H9 (cell line): ENCODE results near the gene NUDT8. TPM values are rescaled to one million over a fixed set of nuclear protein-coding genes. Genes with fewer than 3 reads are reported as not detected.

Experiments used
- DNase-seq: peaks from one replicate; pipeline ENCODE4 v3.0.0-alpha.2; 2017
- H2AFZ ChIP-seq: one replicate; pipeline ENCODE4 v1.6.1; 2013; ENCODE audit warnings: mild to moderate bottlenecking, low read length, control low read depth, moderate library complexity
- H2AK5ac ChIP-seq: 2 replicates; pipeline ENCODE4 v1.6.1; 2013; ENCODE audit warnings: low read length, control low read depth, mixed read lengths; ENCODE audit not compliant: insufficient read length
- H2BK120ac ChIP-seq: one replicate; pipeline ENCODE4 v1.6.1; 2013; ENCODE audit warnings: low read depth, mild to moderate bottlenecking, low read length, control low read depth, inconsistent platforms; ENCODE audit not compliant: poor library complexity, severe bottlenecking
- H2BK12ac ChIP-seq: 2 replicates; pipeline ENCODE4 v1.6.1; 2013; ENCODE audit warnings: low read length, control low read depth, mixed read lengths, low read depth; ENCODE audit not compliant: insufficient read length
- H2BK15ac ChIP-seq: 2 replicates; pipeline ENCODE4 v1.6.1; 2013; ENCODE audit warnings: low read depth, low read length, control low read depth
- H2BK20ac ChIP-seq: one replicate; pipeline ENCODE4 v1.6.1; 2013; ENCODE audit warnings: low read depth, mild to moderate bottlenecking, low read length, control low read depth, inconsistent platforms; ENCODE audit not compliant: poor library complexity, severe bottlenecking
- H2BK5ac ChIP-seq: 2 replicates; pipeline ENCODE4 v1.6.1; 2013; ENCODE audit warnings: low read length, control low read depth, mixed read lengths; ENCODE audit not compliant: insufficient read length
- H3K14ac ChIP-seq: 2 replicates; pipeline ENCODE4 v1.6.1; 2013; ENCODE audit warnings: low read length, control low read depth; ENCODE audit not compliant: insufficient read depth
- H3K18ac ChIP-seq: 2 replicates; pipeline ENCODE4 v1.6.1; 2013; ENCODE audit warnings: low read depth, mild to moderate bottlenecking, mixed read lengths, low read length, control low read depth; ENCODE audit not compliant: insufficient read length
- H3K23ac ChIP-seq: 2 replicates; pipeline ENCODE4 v1.6.1; 2013; ENCODE audit warnings: low read length, control low read depth, mixed read lengths, low read depth; ENCODE audit not compliant: insufficient read length
- H3K23me2 ChIP-seq: 2 replicates; pipeline ENCODE4 v1.6.1; 2013; ENCODE audit warnings: low read depth, mild to moderate bottlenecking, mixed read lengths, low read length, control low read depth; ENCODE audit not compliant: insufficient read length, poor library complexity, severe bottlenecking
- H3K27ac ChIP-seq: 2 replicates; pipeline ENCODE4 v1.5.1; 2013; ENCODE audit warnings: low read length, control low read depth, mixed read lengths, low read depth; ENCODE audit not compliant: insufficient read length
- H3K27me3 ChIP-seq: 2 replicates; pipeline ENCODE4 v1.6.1; 2013; ENCODE audit warnings: low read length, control low read depth, inconsistent platforms; ENCODE audit not compliant: insufficient read depth
- H3K4ac ChIP-seq: 2 replicates; pipeline ENCODE4 v1.6.1; 2013; ENCODE audit warnings: low read depth, mild to moderate bottlenecking, control low read depth, inconsistent platforms, low read length, moderate library complexity
- H3K4me1 ChIP-seq: 2 replicates; pipeline ENCODE4 v1.6.1; 2013; ENCODE audit warnings: low read length, control low read depth, inconsistent platforms; ENCODE audit not compliant: insufficient read depth
- H3K4me2 ChIP-seq: 2 replicates; pipeline ENCODE4 v1.6.1; 2013; ENCODE audit warnings: low read length, control low read depth, mixed read lengths; ENCODE audit not compliant: insufficient read length, insufficient read depth
- H3K56ac ChIP-seq: 2 replicates; pipeline ENCODE4 v1.6.1; 2013; ENCODE audit warnings: low read depth, mild to moderate bottlenecking, mixed read lengths, low read length, control low read depth; ENCODE audit not compliant: insufficient read length
- H3K79me1 ChIP-seq: 2 replicates; pipeline ENCODE4 v1.6.1; 2013; ENCODE audit warnings: low read depth, mild to moderate bottlenecking, moderate library complexity, low read length, control low read depth, inconsistent platforms; ENCODE audit not compliant: insufficient read depth, poor library complexity, severe bottlenecking
- H3K79me2 ChIP-seq: 2 replicates; pipeline ENCODE4 v1.6.1; 2013; ENCODE audit warnings: low read length, control low read depth, inconsistent platforms; ENCODE audit not compliant: insufficient read depth
- H3K9ac ChIP-seq: 2 replicates; pipeline ENCODE4 v1.6.1; 2013; ENCODE audit warnings: low read length, control low read depth, mixed read lengths; ENCODE audit not compliant: insufficient read length; ENCODE audit errors: extremely low read depth
- H3K9me3 ChIP-seq: one replicate; pipeline ENCODE4 v1.6.1; 2013; ENCODE audit warnings: low read depth, low read length, inconsistent platforms; ENCODE audit not compliant: control insufficient read depth
- H3T11ph ChIP-seq: one replicate; pipeline ENCODE4 v1.6.1; 2013; ENCODE audit warnings: mild to moderate bottlenecking, low read length, control low read depth, inconsistent platforms
- H4K20me1 ChIP-seq: one replicate; pipeline ENCODE4 v1.6.1; 2013; ENCODE audit not compliant: control insufficient read depth, insufficient read length, insufficient read depth
- H4K5ac ChIP-seq: 2 replicates; pipeline ENCODE4 v1.6.1; 2013; ENCODE audit warnings: low read depth, mild to moderate bottlenecking, mixed read lengths, low read length, control low read depth; ENCODE audit not compliant: insufficient read length
- H4K8ac ChIP-seq: replicated peaks from 2 replicates; pipeline ENCODE4 v1.6.1; 2013; ENCODE audit warnings: low read length, control low read depth, mixed read lengths, low read depth; ENCODE audit not compliant: insufficient read length
- H4K91ac ChIP-seq: 2 replicates; pipeline ENCODE4 v1.6.1; 2013; ENCODE audit warnings: low read depth, mild to moderate bottlenecking, moderate library complexity, mixed read lengths, low read length, control low read depth; ENCODE audit not compliant: insufficient read length
- H3K27ac Mint-ChIP-seq, 3 experiments: 2 replicates in 2 of 3; 3 replicates in 1 of 3; pipeline ENCODE4 v1.8.0; 2020 to 2021; ENCODE audit warnings: mixed read lengths in 3 of 3, mild to moderate bottlenecking in 1 of 3, moderate library complexity in 1 of 3
- H3K27me3 Mint-ChIP-seq: 2 replicates; pipeline ENCODE4 v1.8.0; 2021; ENCODE audit warnings: low read depth, mild to moderate bottlenecking, moderate library complexity, mixed read lengths
- H3K36me3 Mint-ChIP-seq, 3 experiments: 2 replicates in 2 of 3; 3 replicates in 1 of 3; pipeline ENCODE4 v1.8.0; 2020 to 2021; ENCODE audit warnings: low read depth in 3 of 3, mixed read lengths in 3 of 3; ENCODE audit not compliant: insufficient read depth in 1 of 3
- H3K4me1 Mint-ChIP-seq, 2 experiments: 2 replicates each; pipeline ENCODE4 v1.8.0; 2020; ENCODE audit warnings: mixed read lengths in 2 of 2
- H3K4me3 Mint-ChIP-seq, 2 experiments: 2 replicates in 1 of 2; 3 replicates in 1 of 2; pipeline ENCODE4 v1.8.0; 2020 to 2021; ENCODE audit warnings: mild to moderate bottlenecking in 2 of 2, mixed read lengths in 2 of 2, moderate library complexity in 1 of 2
- H3K9me3 Mint-ChIP-seq, 2 experiments: 2 replicates in 1 of 2; 3 replicates in 1 of 2; pipeline ENCODE4 v1.8.0; 2020; ENCODE audit warnings: mild to moderate bottlenecking in 2 of 2, mixed read lengths in 2 of 2, moderate library complexity in 1 of 2
- CTCF ChIP-seq: fragments of 200-600 bp; sonication (generic); conservative IDR thresholded peaks from 3 replicates; pipeline ENCODE4 v1.8.0; 2021; ENCODE audit warnings: antibody characterized with exemption, mild to moderate bottlenecking
- WGBS: extraction: QIAGEN DNeasy Blood & Tissue Kit; methylation state at CpG from one replicate; pipeline ENCODE4 v1.1.7; 2013; ENCODE audit warnings: missing lambda C conversion rate, low lambda C conversion rate, mixed read lengths; ENCODE audit not compliant: insufficient read length; ENCODE audit errors: extremely low coverage; 5-methylcytosine and 5-hydroxymethylcytosine counted together
- total RNA-seq: library from RNA; stranded (reverse); gene quantifications from 2 replicates; pipeline ENCODE4 v1.2.1, GENCODE V29; 2021

The NUDT8 gene
- total RNA-seq, 1 experiment from 2014 or later = 6.5 TPM

- Histone ChIP-seq H4K20me1 (no peaks in the 10 kb centered on the region), H4K91ac (no peak overlapping the region), H3K23me2 (no peaks in the 10 kb centered on the region), H2BK12ac (no peak overlapping the region), H3K4me2 (no peak overlapping the region), H2BK20ac (no peak overlapping the region), H3K14ac (no peak overlapping the region), H3K4me1 (no peaks in the 10 kb centered on the region; the same call in 1 of the 2 replicates), H2AK5ac (no peak overlapping the region), H2BK120ac (no peak overlapping the region), H3K27ac (no peak overlapping the region), H2BK15ac (no peak overlapping the region), H2BK5ac (no peak overlapping the region), H3K79me2 (no peaks in the 10 kb centered on the region), H3K18ac (no peak overlapping the region), H3T11ph (no peak overlapping the region), H3K79me1 (no peaks in the 10 kb centered on the region), H3K56ac (no peak overlapping the region), H4K5ac (no peak overlapping the region), H3K9me3 (no peaks in the 10 kb centered on the region), H3K4ac (no peak overlapping the region), H3K23ac (no peak overlapping the region), H3K27me3 (no peaks in the 10 kb centered on the region), H4K8ac (no peak overlapping the region), H2AFZ (no peak overlapping the region), H3K9ac (no peak overlapping the region)
- H3K27me3 Mint-ChIP-seq = peaks cover 29% of the 10 kb centered on the region
- H3K36me3 Mint-ChIP-seq = no peaks in the 10 kb centered on the region
- no peak overlapping the region; a peak in 1 of 7 replicates for H3K27ac Mint-ChIP-seq
- no CpG with 5 or more reads among the region's 8 CpGs for WGBS
- peaks cover 4 to 13% of the 10 kb centered on the region in 2 experiments for H3K4me1 Mint-ChIP-seq
- H3K9me3 Mint-ChIP-seq = peaks cover 0 to 3% of the 10 kb centered on the region in 2 experiments; a peak in 2 of 5 replicates
- TF ChIP-seq CTCF = no peak
- H3K4me3 Mint-ChIP-seq = no peak overlapping the region
- no peak for DNase-seq
Measured at GRCh38 chr11:67673902-67674301, 44.2 kb upstream of the NUDT8 start.
